ENCODE results near the gene PTPRM.

- no peak for TF ChIP-seq EZH2phosphoT487 (IDR thresholded peaks at IDR 0.05; ENCODE audit: insufficient read depth, low read depth)
- no peak for TF ChIP-seq EZH2 (IDR thresholded peaks at IDR 0.05; ENCODE audit: insufficient read depth, poor library complexity, severe bottlenecking)
Observed at GRCh38 chr18:7590826-7591560, 23.9 kb downstream of the PTPRM start.
